GM10248 (cell line): ENCODE measurements around the gene FXYD4.
A peak's percentile ranks its signal among the peaks of the same experiment; 100 is the strongest.

Experiments
- CTCF ChIA-PET: fragments of 300-600 bp; sonication (Branson Sonifier 250); formaldehyde crosslinking; extraction: SDS; loops from one replicate; lab custom pipeline; 2021; ENCODE audit warnings: antibody characterized with exemption; lab: Yijun Ruan, JAX
- POLR2A ChIA-PET: fragments of 350-650 bp; sonication (Branson Sonifier 250); formaldehyde crosslinking; extraction: SDS; loops from one replicate; lab custom pipeline; 2020; ENCODE audit warnings: antibody characterized with exemption; lab: Yijun Ruan, JAX
- DNase-seq: peaks from one replicate; pipeline ENCODE4 v3.0.0; 2012; ENCODE audit errors: extremely low spot score
- TF ChIP-seq, protein P1 (sequence below): IDR thresholded peaks from 2 replicates; pipeline ENCODE4 v1.5.1; 2012; ENCODE audit warnings: mild to moderate bottlenecking, low read depth; ENCODE audit errors: extremely low read depth, missing control alignments, control extremely low read depth

Gene FXYD4

DNA sequence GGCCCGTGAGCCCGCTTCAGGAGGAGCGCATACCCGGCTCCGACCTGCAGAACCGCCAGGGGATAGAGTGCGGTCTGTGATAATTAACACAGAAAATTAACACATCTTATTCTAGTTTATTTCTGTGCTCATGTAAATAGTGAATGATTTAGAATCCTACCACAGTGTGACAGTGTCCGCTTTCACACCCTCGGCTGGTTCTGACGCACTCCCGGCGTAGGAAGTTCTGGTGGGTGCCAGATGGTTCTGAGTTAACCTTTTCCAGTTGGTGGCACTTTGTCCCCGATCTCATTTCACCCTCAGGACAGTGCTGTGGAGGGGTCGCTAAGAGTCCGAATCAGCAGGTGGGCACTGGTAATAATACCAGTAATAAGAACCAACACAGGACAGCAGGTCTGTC lies 28.3 kb upstream of the FXYD4 start:
- no peak for DNase-seq
- TF ChIP-seq, protein P1, sequence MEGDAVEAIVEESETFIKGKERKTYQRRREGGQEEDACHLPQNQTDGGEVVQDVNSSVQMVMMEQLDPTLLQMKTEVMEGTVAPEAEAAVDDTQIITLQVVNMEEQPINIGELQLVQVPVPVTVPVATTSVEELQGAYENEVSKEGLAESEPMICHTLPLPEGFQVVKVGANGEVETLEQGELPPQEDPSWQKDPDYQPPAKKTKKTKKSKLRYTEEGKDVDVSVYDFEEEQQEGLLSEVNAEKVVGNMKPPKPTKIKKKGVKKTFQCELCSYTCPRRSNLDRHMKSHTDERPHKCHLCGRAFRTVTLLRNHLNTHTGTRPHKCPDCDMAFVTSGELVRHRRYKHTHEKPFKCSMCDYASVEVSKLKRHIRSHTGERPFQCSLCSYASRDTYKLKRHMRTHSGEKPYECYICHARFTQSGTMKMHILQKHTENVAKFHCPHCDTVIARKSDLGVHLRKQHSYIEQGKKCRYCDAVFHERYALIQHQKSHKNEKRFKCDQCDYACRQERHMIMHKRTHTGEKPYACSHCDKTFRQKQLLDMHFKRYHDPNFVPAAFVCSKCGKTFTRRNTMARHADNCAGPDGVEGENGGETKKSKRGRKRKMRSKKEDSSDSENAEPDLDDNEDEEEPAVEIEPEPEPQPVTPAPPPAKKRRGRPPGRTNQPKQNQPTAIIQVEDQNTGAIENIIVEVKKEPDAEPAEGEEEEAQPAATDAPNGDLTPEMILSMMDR = no peak
- CTCF ChIA-PET = no interaction called here
- POLR2A ChIA-PET = no interaction called here

DNA sequence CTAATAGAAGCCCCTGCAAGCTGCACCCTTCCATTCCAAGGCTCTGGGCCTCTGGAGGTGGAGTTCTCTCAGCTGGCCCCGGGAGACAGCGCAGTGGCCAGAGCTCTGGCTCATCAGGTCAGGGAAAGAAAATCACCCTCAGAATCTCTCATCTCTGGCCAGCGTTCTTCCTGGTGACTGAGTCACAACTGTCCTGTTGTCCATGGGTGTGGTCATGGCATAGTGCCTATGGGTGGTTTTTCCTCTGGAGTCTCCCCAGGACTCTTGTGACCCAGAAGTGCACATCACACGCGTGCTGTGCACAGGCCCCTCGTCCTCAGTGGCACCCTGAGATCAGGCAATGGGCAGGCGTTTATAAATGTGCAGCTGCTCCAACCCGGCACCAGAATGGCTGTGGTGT lies 27.4 kb upstream of the FXYD4 start:
- POLR2A ChIA-PET = no interaction called here
- CTCF ChIA-PET = interaction anchor here (1.0 kb wide), 2 partner anchors 27 to 51 kb away, joined by 3 read pairs; no protein-coding TSS in a partner anchor
- TF ChIP-seq, protein P1 = no peak
- no peak for DNase-seq

GRCh38 chr10:43347997-43348396 lies 23.4 kb upstream of the FXYD4 start:
- CTCF ChIA-PET = interaction anchor here (0.9 to 2.5 kb wide), 14 partner anchors 9 to 281 kb away, joined by 3 to 37 read pairs (median 4); no protein-coding TSS in a partner anchor
- POLR2A ChIA-PET = no interaction called here
- TF ChIP-seq, protein P1 = no peak
- no peak for DNase-seq

- ChIA-PET CTCF (interaction anchor here (0.6 to 2.5 kb wide), 24 partner anchors 9 to 282 kb away, joined by 3 to 37 read pairs (median 4); no protein-coding TSS in a partner anchor), POLR2A (no interaction called here)
- peak; percentile 92 for DNase-seq
- TF ChIP-seq, protein P1 = peak; percentile 89
Measured at GRCh38 chr10:43348511-43349312, 22.7 kb upstream of the FXYD4 start.

DNA sequence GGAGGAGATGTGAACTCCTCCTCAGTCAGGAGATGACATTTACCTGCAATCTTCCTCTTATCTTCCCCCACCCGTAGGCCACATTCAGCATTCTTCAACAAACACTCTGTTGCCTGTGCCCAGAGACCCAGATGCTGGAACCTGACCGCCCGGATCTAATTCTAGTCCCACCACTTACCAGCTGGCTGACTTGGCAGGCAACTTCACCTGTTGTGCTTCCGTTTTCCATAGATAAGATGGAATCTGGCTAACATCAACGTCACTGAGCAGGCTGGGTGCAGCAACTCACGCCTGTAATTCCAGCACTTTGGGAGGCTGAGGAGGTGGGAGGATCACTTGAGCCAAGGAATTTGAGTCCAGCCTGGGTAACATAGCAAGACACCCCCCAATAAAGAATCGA lies 21.3 kb upstream of the FXYD4 start:
- CTCF ChIA-PET = interaction anchor here (1.1 to 3.8 kb wide), 3 partner anchors 30 to 145 kb away, joined by 3 to 16 read pairs (median 9); no protein-coding TSS in a partner anchor
- TF ChIP-seq, protein P1 = no peak
- DNase-seq = no peak

GRCh38 chr10:43350686-43351085 lies 20.8 kb upstream of the FXYD4 start:
- DNase-seq = no peak
- ChIA-PET POLR2A (no interaction called here), CTCF (interaction anchor here (3.8 kb wide), 1 partner anchor 58 kb away, joined by 16 read pairs; no protein-coding TSS in a partner anchor)
- TF ChIP-seq, protein P1 = no peak

More for the DNA sequence above, 21.3 kb upstream of the FXYD4 start:
- POLR2A ChIA-PET = no interaction called here
